ENCODE data around the gene PAMR1.

The PAMR1 gene

GRCh38 chr11:35488117-35488516, 37.3 kb downstream of the PAMR1 start:
- no peaks in the 10 kb centered on the region for H3K36me3 Mint-ChIP-seq
- no peak for DNase-seq (ENCODE audit: low spot score in 2 of 2)
- ATAC-seq, result no peak
- no peaks in the 10 kb centered on the region for H3K9me3 Mint-ChIP-seq
- no peak overlapping the region for H3K27ac Mint-ChIP-seq
- H3K4me1 Mint-ChIP-seq, result no peaks in the 10 kb centered on the region
- H3K4me3 Mint-ChIP-seq, result no peak overlapping the region

- H3K27ac Mint-ChIP-seq, result no peak overlapping the region
- H3K4me1 Mint-ChIP-seq, result no peaks in the 10 kb centered on the region
- ATAC-seq (no peak), DNase-seq (ENCODE audit: low spot score in 2 of 2) (no peak)
- no peaks in the 10 kb centered on the region for H3K36me3 Mint-ChIP-seq
- peaks cover 5% of the 10 kb centered on the region for H3K9me3 Mint-ChIP-seq
- no peak overlapping the region for H3K4me3 Mint-ChIP-seq
Measured at GRCh38 chr11:35487532-35488078, 37.8 kb downstream of the PAMR1 start.

- Mint-ChIP-seq H3K36me3 (no peaks in the 10 kb centered on the region), H3K9me3 (peaks cover 5% of the 10 kb centered on the region), H3K27ac (no peak overlapping the region), H3K4me3 (no peak overlapping the region), H3K4me1 (no peaks in the 10 kb centered on the region)
- no peak for ATAC-seq
- no peak for DNase-seq (ENCODE audit: low spot score in 2 of 2)
Measured at GRCh38 chr11:35486934-35487333, 38.5 kb downstream of the PAMR1 start.

- Mint-ChIP-seq H3K4me1 (no peaks in the 10 kb centered on the region), H3K9me3 (peaks cover 5% of the 10 kb centered on the region), H3K4me3 (no peak overlapping the region), H3K36me3 (no peaks in the 10 kb centered on the region), H3K27ac (no peak overlapping the region)
- DNase-seq (ENCODE audit: low spot score in 2 of 2) (no peak), ATAC-seq (no peak)
Measured at GRCh38 chr11:35486446-35486845, 39.0 kb downstream of the PAMR1 start.

- Mint-ChIP-seq H3K36me3 (no peaks in the 10 kb centered on the region), H3K4me3 (no peak overlapping the region), H3K4me1 (no peaks in the 10 kb centered on the region), H3K27ac (no peak overlapping the region), H3K9me3 (peaks cover 5% of the 10 kb centered on the region)
- DNase-seq (ENCODE audit: low spot score in 2 of 2) (peak; percentile 70 to 85), ATAC-seq (peak; percentile 81)
Measured at GRCh38 chr11:35485656-35486322, 39.6 kb downstream of the PAMR1 start.

GRCh38 chr11:35484435-35484834, 41.0 kb downstream of the PAMR1 start:
- Mint-ChIP-seq H3K4me3 (no peak overlapping the region), H3K36me3 (no peaks in the 10 kb centered on the region), H3K4me1 (no peaks in the 10 kb centered on the region), H3K9me3 (peaks cover 5% of the 10 kb centered on the region), H3K27ac (no peak overlapping the region)
- ATAC-seq, result no peak
- DNase-seq (ENCODE audit: low spot score in 2 of 2), result no peak

GRCh38 chr11:35483131-35483820, 42.1 kb downstream of the PAMR1 start:
- DNase-seq (ENCODE audit: low spot score in 2 of 2), result no peak
- no peaks in the 10 kb centered on the region for H3K4me1 Mint-ChIP-seq
- H3K4me3 Mint-ChIP-seq, result no peak overlapping the region
- no peak overlapping the region for H3K27ac Mint-ChIP-seq
- no peaks in the 10 kb centered on the region for H3K36me3 Mint-ChIP-seq
- H3K9me3 Mint-ChIP-seq, result peaks cover 5% of the 10 kb centered on the region
- ATAC-seq, result no peak

GRCh38 chr11:35479731-35480130, 45.7 kb downstream of the PAMR1 start:
- Mint-ChIP-seq H3K27ac (no peak overlapping the region), H3K4me3 (no peak overlapping the region), H3K36me3 (no peaks in the 10 kb centered on the region), H3K4me1 (no peaks in the 10 kb centered on the region), H3K9me3 (peaks cover 5% of the 10 kb centered on the region)
- DNase-seq (ENCODE audit: low spot score in 2 of 2) (no peak), ATAC-seq (no peak)

- Mint-ChIP-seq H3K27ac (no peak overlapping the region), H3K4me1 (no peaks in the 10 kb centered on the region), H3K4me3 (no peak overlapping the region), H3K9me3 (peaks cover 5% of the 10 kb centered on the region), H3K36me3 (no peaks in the 10 kb centered on the region)
- DNase-seq (ENCODE audit: low spot score in 2 of 2) (no peak), ATAC-seq (peak; percentile 28)
Measured at GRCh38 chr11:35478471-35479091, 46.8 kb downstream of the PAMR1 start.

- DNase-seq (ENCODE audit: low spot score in 2 of 2), result no peak
- Mint-ChIP-seq H3K27ac (no peak overlapping the region), H3K4me3 (no peak overlapping the region), H3K36me3 (no peaks in the 10 kb centered on the region), H3K9me3 (peaks cover 3% of the 10 kb centered on the region), H3K4me1 (no peaks in the 10 kb centered on the region)
- ATAC-seq, result no peak
Measured at GRCh38 chr11:35477901-35478300, 47.5 kb downstream of the PAMR1 start.

- Mint-ChIP-seq H3K9me3 (no peaks in the 10 kb centered on the region), H3K4me1 (no peaks in the 10 kb centered on the region), H3K36me3 (no peaks in the 10 kb centered on the region), H3K4me3 (no peak overlapping the region), H3K27ac (no peak overlapping the region)
- no peak for ATAC-seq
- no peak for DNase-seq (ENCODE audit: low spot score in 2 of 2)
Measured at GRCh38 chr11:35474688-35475087, 50.7 kb downstream of the PAMR1 start.

GRCh38 chr11:35473795-35474374, 51.5 kb downstream of the PAMR1 start:
- Mint-ChIP-seq H3K36me3 (no peaks in the 10 kb centered on the region), H3K4me3 (no peak overlapping the region), H3K9me3 (no peaks in the 10 kb centered on the region), H3K27ac (no peak overlapping the region), H3K4me1 (no peaks in the 10 kb centered on the region)
- no peak for ATAC-seq
- DNase-seq (ENCODE audit: low spot score in 2 of 2), result no peak

- DNase-seq (ENCODE audit: low spot score in 2 of 2), result no peak
- Mint-ChIP-seq H3K9me3 (no peaks in the 10 kb centered on the region), H3K4me3 (no peak overlapping the region), H3K27ac (no peak overlapping the region), H3K4me1 (no peaks in the 10 kb centered on the region), H3K36me3 (no peaks in the 10 kb centered on the region)
- ATAC-seq, result no peak
Measured at GRCh38 chr11:35470616-35471015, 54.8 kb downstream of the PAMR1 start.

GRCh38 chr11:35466058-35466457, 59.4 kb downstream of the PAMR1 start:
- no peaks in the 10 kb centered on the region for H3K9me3 Mint-ChIP-seq
- DNase-seq (ENCODE audit: low spot score in 2 of 2) (no peak), ATAC-seq (no peak)
- no peaks in the 10 kb centered on the region for H3K4me1 Mint-ChIP-seq
- no peak overlapping the region for H3K27ac Mint-ChIP-seq
- no peaks in the 10 kb centered on the region for H3K36me3 Mint-ChIP-seq
- H3K4me3 Mint-ChIP-seq, result no peak overlapping the region

GRCh38 chr11:35464308-35464707, 61.1 kb downstream of the PAMR1 start:
- Mint-ChIP-seq H3K36me3 (no peaks in the 10 kb centered on the region), H3K9me3 (no peaks in the 10 kb centered on the region), H3K4me1 (no peaks in the 10 kb centered on the region), H3K4me3 (no peak overlapping the region), H3K27ac (no peak overlapping the region)
- no peak for ATAC-seq
- DNase-seq (ENCODE audit: low spot score in 2 of 2), result no peak
